Epidermal melanocyte (primary cell): Measurements from ENCODE around the gene BAIAP2.
"Not testable (repeated sequence)": the region's sequence is repeated elsewhere in the genome, so short reads cannot be mapped to it uniquely, and the experiment has no call there.

ENCODE experiments used
- DNase-seq: peaks from one replicate; pipeline ENCODE4 v3.0.0; 2011; ENCODE audit warnings: low spot score; ENCODE audit not compliant: insufficient read length

BAIAP2 gene

GRCh38 chr17:81000631-81001357 lies 34.2 kb upstream of the BAIAP2 start:
- no peak for DNase-seq

GRCh38 chr17:81002013-81002384 lies 33.0 kb upstream of the BAIAP2 start:
- no peak for DNase-seq

GRCh38 chr17:81002409-81003361 lies 32.3 kb upstream of the BAIAP2 start:
- DNase-seq: peak; percentile 70

GRCh38 chr17:81003711-81004475 lies 31.1 kb upstream of the BAIAP2 start:
- peak; percentile 30 for DNase-seq

GRCh38 chr17:81006891-81007290 lies 28.1 kb upstream of the BAIAP2 start:
- peak; percentile 13 for DNase-seq

GRCh38 chr17:81008140-81008539 lies 26.8 kb upstream of the BAIAP2 start:
- peak; percentile 11 for DNase-seq

- no peak for DNase-seq
Measured at GRCh38 chr17:81009136-81009535, 25.8 kb upstream of the BAIAP2 start.

- peak; percentile 15 for DNase-seq
Measured at GRCh38 chr17:81010935-81011334, 24.0 kb upstream of the BAIAP2 start.

- peak; percentile 12 for DNase-seq
Measured at GRCh38 chr17:81011951-81012350, 23.0 kb upstream of the BAIAP2 start.

GRCh38 chr17:81012574-81013447 lies 22.1 kb upstream of the BAIAP2 start:
- peak; percentile 10 for DNase-seq

- DNase-seq: no peak
Measured at GRCh38 chr17:81013642-81014041, 21.3 kb upstream of the BAIAP2 start.

GRCh38 chr17:81015136-81015535 lies 19.8 kb upstream of the BAIAP2 start:
- DNase-seq: no peak

- no peak for DNase-seq
Measured at GRCh38 chr17:81016575-81016974, 18.4 kb upstream of the BAIAP2 start.

- DNase-seq: not testable (repeated sequence)
Measured at GRCh38 chr17:81017330-81017729, 17.6 kb upstream of the BAIAP2 start.

- DNase-seq: peak; percentile 70
Measured at GRCh38 chr17:81018044-81018802, 16.7 kb upstream of the BAIAP2 start.

GRCh38 chr17:81019563-81020442 lies 15.1 kb upstream of the BAIAP2 start:
- DNase-seq: peak; percentile 13

GRCh38 chr17:81020443-81020766 lies 14.5 kb upstream of the BAIAP2 start:
- DNase-seq: peak; percentile 6

- peak; percentile 16 for DNase-seq
Measured at GRCh38 chr17:81020767-81021497, 14.0 kb upstream of the BAIAP2 start.
